Stimulated activated CD4-positive, alpha-beta T cell treated with anti-CD3 and anti-CD28 coated beads, Interleukin-15, amount 100 ng/mL, for 1 hour (primary cell): ENCODE data around the gene OR4E2.
"Not testable (repeated sequence)": the region's sequence is repeated elsewhere in the genome, so short reads cannot be mapped to it uniquely, and the experiment has no call there.

ENCODE experiments used
- DNase-seq, 2 donors: peaks; one replicate each; pipeline ENCODE4 v3.0.0-alpha.2; 2020; ENCODE audit warnings: low read depth in 1 of 2, low spot score in 1 of 2

The OR4E2 gene, protein sequence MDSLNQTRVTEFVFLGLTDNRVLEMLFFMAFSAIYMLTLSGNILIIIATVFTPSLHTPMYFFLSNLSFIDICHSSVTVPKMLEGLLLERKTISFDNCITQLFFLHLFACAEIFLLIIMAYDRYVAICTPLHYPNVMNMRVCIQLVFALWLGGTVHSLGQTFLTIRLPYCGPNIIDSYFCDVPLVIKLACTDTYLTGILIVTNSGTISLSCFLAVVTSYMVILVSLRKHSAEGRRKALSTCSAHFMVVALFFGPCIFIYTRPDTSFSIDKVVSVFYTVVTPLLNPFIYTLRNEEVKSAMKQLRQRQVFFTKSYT

DNA sequence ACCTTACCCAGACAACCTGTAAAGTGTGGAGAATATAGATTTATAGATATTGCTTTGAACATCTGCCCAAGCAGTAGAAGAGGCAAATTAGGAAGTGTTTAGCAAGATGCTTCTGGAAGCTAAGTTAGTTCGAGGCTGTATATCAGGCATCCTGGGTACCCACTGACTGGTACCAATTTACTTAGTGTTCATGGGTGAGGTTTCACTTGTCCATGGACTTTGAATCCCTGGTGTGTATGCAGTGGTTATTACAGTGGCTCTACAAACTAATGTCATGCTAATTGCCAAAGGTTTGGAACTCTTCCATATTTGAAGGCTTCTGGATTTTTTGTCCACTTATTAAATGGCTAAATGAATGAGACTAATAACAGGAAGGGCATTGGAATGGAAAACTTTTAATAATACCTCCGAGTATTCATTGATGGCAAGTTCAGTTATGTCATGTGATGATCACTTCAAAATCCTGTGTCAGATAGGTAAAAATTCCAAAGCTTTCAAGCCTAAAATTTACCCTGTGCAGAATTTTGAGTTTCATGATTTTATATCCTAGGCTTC lies at the start of gene OR4E2:
Gene OR4E2, plus strand, starts transcription at position 505 of the 555 bp plus-strand sequence. CDS start 11,248 bp downstream, outside the sequence.
- DNase-seq, result no peak

DNA sequence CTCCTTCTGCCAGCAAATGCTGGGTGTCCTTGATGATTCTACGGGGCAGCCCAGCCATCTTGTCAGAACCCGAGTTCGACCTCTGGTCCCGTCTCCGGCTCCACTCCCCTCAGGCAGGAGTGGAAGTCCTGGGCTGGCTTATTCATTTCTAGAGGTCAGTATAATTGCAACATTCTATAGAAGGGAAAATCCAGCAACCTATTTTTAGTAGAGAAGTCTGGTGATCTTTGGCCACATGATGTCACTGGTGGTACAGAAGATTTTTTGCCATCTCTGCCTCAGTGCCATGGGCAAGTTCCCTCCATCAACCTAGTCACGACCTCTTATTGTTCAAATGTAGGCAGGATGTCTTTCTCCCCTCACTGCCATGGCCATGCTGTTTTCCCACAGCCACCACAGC lies 41.3 kb upstream of the OR4E2 start:
- DNase-seq, result no peak

GRCh38 chr14:21614240-21614639 lies 39.4 kb upstream of the OR4E2 start:
- no peak for DNase-seq

DNA sequence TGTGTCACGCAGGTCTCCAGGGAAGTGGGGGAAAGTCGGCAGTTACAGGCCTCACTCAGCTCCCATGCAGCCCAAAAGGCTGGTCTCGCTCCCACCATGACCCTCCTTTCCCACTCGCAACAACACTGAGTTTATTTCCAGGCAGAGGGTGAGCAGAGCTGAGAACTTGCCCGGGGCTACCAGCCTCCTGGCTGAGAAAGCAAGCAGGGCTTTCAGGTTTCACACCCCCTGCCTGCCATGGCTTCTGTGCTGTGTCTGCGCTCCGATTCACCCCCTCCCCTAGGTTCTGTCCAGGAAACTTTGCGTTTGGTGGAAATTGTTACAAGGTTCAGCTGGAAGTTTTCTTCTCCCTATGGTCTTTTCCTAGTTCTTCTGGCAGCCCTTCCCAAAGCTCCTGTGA lies 36.0 kb upstream of the OR4E2 start:
- no peak for DNase-seq

DNA sequence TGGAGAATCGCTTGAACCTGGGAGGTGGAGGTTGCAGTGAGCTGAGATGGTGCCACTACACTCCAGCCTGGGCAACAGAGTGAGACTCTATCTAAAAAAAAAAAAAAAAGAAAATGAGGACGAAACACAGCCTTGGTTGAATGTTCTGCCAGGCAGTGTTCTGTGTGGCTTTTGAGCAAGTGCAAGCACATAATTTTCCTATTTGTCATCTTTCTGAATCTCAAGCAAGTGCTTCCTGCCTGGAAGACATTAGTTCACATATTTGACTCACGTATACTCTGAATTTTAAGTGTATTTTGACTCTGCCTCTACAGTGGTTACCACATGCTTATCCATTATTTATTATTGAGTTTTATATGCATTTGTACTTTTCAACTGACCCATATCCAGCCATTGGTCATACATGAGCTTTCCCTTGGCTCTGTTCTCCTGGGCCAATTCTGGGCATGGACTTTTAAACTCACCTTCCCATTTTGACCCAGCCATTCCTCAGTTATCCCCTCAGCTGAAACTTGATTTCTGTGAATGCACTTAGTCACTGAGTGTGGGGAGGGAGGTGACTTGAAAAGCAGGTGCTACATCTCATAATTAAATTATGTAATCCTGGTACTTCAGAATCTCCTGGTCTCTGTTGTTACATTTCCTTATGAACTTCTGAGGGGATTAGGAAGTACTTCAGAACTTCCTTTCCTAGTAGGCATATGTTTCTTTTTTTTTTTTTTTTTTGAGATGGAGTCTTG lies 27.0 kb upstream of the OR4E2 start:
- DNase-seq, result no peak

DNA sequence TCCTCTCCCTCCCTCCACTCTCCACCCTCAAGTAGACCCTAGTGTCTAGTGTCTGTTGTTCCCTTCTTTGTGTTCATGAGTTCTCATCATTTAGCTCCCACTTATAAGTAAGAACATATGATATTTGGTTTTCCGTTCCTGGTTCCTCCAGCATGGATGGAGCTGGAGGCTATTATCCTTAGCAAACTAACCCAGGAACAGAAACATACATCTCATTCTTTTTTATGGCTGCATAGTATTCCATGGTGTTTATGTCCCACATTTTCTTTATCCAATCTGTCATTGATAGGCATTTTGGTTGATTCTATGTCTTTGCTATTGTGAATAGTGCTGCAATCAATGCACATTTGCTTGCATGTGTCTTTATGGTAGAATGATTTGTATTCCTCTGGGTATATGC lies 23.1 kb upstream of the OR4E2 start:
- DNase-seq, result not testable (repeated sequence)

DNA sequence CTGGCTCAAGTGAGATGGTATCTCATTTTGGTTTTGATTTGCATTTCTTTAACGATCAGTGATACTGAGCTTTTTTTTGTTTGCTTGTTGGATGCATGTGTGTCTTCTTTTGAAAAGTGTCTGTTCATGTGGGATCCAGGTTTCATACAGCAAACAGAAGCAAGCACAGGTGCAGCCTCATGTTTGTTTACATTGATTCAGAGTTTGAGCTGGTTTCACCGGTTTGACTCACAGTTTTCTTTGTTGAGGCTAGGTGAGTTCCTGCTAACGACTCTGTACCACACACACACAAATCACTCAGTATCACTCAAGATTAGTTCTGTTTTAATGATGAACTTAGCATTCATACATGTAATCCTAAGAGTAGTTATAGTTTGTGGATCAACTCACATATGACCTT lies 22.6 kb upstream of the OR4E2 start:
- no peak for DNase-seq

DNA sequence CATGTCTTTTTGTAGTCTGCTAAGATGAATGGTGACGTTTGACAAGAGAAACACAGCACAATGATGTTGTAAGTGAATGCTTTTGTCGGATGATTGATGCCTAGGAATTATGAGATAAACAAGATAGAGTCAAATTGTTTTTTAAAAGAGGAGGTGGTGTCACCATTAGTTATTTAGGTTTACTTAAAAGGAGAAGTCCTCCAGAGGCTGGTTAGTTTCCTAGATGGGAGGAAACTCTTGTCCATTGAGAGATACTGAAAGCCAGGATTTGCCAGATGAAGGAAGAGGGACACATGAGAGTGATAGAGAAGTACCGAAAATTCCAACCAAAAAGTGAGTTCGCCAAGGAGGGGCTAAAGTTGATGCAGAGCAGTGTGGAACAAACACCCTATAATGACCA lies 18.8 kb upstream of the OR4E2 start, which contains the start of gene OR10G2:
Gene OR10G2, minus strand, starts transcription at position 101 of the 400 bp plus-strand sequence. Its CDS starts 98 bp downstream, at position 3.
- no peak for DNase-seq

- no peak for DNase-seq
Observed at GRCh38 chr14:21642683-21643082, 11.0 kb upstream of the OR4E2 start.

DNA sequence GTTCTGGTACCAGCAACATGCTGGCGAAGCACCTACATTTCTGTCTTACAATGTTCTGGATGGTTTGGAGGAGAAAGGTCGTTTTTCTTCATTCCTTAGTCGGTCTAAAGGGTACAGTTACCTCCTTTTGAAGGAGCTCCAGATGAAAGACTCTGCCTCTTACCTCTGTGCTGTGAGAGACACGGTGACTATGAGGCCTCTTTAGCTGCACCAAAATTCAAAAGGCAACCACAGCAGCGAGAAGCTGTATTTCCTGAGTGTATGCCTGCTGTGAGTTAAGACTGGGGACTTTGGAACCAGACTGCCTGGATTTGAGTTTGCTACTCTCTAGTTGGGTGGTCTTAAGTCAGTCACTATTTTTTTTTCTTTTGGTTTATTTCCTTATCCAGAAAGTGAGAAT lies 10.2 kb upstream of the OR4E2 start:
- DNase-seq, result no peak

GRCh38 chr14:21647380-21647779 lies 6.3 kb upstream of the OR4E2 start:
- DNase-seq, result no peak

DNA sequence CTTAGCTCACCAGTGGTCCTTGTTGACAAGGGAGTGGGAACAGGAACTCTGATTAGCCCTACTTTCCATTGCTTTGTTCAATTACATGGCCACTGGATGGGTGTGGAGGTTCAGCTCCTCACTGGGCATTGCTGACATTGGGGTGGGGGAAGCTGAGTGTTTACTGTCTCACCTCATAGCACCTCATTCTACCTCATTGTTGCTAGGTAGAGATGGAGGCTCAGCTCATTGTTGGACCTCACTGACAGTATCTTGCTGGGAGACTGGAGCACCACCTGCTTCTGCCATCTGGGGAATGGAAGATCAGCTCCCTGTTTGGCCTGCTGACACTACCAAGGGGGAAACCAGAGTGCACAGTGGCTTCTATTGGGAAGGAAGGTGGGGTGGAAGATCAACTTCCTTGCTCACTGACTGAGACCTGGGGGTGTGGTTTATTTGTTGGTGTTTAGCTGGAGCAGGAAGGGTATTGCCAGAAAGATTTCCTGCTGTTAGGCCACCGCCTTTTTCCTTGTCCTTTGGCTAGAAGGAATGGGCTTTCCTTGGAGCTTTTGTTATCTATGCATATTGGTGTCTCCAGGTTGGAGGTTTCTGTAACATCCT lies 1.3 kb upstream of the OR4E2 start:
- DNase-seq, result no peak

DNA sequence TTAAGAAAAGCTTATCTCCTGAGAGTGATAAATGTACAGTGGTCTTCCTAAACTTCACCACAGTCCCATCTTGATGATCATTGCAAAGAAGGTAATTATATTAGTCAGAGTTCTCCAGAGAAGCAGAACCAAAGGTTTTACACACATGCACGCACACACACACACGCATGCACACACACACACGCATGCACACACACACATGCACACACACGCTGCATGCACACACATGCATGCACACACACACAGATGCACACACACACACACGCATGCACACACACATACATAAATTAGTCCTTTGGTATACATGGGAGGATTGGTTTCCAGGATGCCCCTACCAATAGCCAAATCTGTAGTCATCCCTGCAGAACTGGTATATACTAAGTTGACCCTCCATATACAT lies 580 bp downstream of the OR4E2 start:
- no peak for DNase-seq

GRCh38 chr14:21656980-21657379 lies 3.3 kb downstream of the OR4E2 start:
- DNase-seq, result no peak

DNA sequence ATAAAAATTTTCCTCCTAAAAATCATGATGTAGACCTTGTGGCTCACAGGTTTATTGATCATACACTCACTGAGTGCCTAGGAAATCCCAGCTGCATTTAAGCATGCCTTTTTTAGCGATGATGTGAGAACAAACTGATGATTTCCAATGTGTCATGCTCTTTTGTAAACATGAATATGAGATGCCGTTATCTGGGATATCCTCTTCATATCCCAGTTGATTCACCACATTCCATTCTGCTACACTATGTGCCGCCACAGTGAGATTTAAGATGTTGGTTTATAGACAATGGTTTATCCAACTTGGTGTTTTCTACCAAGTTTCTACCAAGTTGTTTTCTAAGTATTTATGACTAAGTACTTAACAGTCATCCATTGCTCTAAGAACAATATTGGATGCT lies 14.7 kb downstream of the OR4E2 start:
- DNase-seq, result no peak

DNA sequence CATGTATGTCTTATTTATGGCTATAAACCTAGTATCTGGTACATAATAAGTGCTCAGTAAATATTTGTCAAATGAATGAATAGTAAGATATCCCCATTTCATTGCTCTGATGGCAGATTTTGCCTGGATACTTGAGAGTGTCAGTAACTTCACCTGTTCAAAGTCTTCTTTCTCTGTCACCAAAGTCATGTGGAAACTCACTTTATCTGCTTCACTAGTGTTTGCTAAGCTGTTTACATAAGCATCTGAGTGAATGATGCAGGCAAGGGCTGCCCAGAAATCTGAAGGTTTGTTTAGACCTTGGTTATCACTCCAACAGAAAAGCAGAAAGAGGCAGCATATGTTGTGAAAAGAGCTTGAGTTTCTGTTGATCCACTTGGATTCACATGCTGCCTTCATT lies 15.6 kb downstream of the OR4E2 start:
- DNase-seq, result no peak

DNA sequence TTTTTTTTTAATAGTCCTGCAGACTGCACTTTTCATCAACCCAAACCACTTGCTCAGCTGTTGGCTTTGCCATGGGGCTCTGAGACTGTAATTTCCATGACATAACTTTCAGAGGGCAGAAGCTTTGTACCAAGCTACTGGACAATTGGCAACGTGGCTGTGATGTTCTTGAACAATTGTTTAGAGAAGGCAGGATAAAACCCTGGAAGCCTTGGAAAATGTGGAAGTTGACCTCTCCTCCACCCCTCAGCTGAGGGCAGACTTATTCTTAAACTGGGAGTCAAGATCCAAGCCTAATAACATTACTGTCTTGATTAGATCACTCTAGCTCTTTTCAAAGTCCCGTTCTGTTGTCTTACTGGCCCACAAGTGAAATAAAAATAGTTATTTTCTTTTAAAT lies 17.7 kb downstream of the OR4E2 start:
- no peak for DNase-seq

GRCh38 chr14:21672116-21672515 lies 18.5 kb downstream of the OR4E2 start:
- no peak for DNase-seq

- DNase-seq, result no peak
Observed at GRCh38 chr14:21673718-21674117, 20.1 kb downstream of the OR4E2 start, which contains the start of gene OR4E1. OR4E1 (minus strand) TSS chr14:21673818; CDS start chr14:21670935, 2,883 bp downstream.

DNA sequence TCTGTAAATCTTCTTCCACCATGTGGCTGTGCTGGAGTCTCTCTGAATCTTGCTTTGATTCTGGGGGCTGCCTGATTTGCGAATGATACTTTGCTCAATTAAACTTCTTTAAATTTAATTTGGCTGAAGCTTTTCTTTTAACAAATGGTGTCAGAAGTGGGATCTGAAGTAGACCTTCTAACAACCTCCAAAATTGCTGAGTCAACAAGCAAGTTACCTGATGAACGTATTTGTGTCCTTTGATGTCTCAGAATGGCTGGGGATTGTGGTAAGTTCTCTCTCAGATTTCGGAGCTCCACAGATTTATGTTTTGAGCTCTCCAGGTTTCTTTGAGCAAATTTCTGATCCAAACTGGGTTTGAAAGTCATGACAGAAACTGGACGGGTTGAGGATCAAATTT lies 21.9 kb downstream of the OR4E2 start:
- no peak for DNase-seq

DNA sequence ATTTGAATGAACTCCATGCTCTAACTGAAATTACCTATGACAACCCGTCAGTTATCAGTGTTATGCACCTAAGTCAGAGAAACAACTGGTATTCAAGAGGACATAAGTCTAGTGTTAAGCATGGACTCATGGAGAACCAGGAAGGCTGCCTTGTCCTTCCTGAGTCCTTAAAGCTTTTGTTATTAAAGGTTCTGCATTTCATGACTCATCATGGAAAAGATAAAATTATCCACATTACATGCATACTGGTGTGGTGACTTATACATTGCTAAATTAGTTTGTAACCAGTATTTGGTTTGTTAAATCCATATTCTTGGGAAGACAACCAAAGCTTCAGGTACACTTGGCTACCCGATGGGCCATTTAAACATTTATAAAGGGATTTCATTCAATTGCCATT lies 26.4 kb downstream of the OR4E2 start:
- no peak for DNase-seq

GRCh38 chr14:21686468-21686867 lies 32.8 kb downstream of the OR4E2 start:
- no peak for DNase-seq
